COLO668 (cell line): Measurements from ENCODE around the gene RIN2.
"Not testable (repeated sequence)": the region's sequence is repeated elsewhere in the genome, so short reads cannot be mapped to it uniquely, and the experiment has no call there.

ENCODE experiments used
- DNase-seq: peaks from one replicate; lab custom pipeline; 2025; ENCODE audit not compliant: unreplicated experiment; lab: John Stamatoyannopoulos, UW

The RIN2 gene

DNA sequence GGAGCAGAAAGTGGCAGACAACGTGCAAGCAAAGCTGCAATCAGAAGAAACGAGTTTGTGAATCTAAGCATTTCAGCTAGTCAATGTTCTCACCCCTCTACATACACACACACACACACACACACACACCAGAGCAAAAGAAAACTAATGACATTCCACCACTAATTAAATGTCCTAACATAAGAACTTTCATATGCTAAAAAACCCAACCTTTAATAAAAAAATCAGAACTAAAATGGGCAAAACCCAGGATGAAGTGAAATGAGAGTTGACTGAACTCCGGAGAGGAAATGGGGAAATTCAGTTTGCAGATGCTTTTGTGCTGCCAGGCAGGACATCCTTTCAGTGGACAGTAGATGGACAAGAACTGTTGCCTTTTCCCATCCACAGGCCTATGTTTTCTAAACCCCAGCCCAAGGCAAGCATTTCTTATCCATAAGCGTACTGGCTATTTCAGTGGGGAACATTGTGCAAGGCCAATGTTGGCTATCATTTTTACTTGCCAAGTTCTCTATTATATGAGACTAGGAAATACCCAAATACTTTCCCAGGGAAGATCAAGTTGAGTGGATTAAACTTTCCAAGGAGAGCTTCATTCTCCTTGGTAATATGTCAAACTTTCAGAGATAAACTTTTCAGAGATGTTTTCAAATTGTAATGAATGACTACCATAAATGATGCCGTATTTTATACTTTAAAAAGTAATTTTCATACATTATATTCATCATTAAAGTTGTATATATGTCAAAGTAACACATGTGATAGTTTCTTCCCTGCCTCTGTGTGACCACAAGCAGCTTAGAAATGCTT, 27.3 kb downstream of the RIN2 start:
- DNase-seq, result no peak

GRCh38 chr20:19785983-19786285, 27.9 kb downstream of the RIN2 start:
- no peak for DNase-seq

DNA sequence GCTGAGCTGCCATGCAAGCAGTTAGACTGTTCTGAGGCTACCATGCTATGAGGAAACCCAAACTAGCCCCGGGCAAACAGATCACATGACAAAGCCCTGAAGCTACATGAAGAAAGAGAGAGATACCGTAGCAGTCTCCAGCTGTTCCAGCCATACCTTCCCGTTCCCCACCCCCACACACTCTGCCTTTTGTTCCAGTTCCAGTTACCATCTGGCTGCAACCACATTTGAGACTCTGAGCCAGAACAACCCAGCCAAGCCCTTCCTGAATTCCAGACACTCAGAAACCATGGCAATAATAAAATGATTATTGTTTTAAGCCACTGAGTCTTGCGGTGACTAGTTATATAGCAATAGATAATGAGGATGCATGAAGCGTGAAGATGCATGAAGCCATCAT, 28.3 kb downstream of the RIN2 start:
- DNase-seq, result peak; percentile 83

- DNase-seq, result no peak
These were observed 29.3 kb downstream of the RIN2 start for GRCh38 chr20:19787366-19787765.

GRCh38 chr20:19789009-19789408, 31.0 kb downstream of the RIN2 start:
- DNase-seq, result no peak

DNA sequence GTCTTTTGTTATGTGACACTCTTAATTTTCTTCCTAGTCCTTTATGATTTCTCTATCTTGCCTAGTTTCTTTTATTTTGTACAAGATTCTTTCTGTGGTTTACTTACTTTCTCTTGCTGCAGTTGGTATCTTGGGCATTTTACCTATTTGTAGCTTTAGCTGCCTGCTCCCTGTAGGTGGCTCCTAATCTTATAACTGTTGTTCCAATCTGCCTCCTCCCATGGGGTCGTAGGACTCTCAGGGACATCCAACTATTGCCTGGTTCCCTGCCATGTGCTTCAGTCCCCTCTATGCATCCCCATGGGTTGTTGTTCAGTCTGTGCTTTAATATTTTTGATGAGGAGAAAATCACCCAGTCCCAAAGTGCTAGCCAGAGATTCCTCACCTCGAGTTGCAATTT, 31.4 kb downstream of the RIN2 start:
- no peak for DNase-seq

DNA sequence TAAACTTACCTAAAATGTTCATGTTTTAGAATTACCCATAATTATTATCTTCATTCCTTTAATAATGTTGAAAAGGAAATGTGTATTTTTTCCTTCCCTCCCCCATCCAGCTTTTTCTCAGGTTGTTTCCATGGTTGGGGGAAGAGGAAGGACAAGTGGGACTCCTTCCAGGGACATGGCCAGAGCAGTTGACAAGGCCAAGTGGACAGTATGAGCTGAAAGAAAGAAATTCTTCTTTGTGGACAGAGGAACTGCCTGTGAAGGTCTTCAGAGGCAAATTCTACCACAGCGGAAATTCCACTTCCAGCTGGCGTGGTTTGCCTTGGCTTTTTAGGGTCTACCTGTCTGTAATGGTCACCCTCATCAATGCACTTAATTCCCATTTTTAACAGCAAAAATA, 33.8 kb downstream of the RIN2 start:
- DNase-seq, result no peak

DNA sequence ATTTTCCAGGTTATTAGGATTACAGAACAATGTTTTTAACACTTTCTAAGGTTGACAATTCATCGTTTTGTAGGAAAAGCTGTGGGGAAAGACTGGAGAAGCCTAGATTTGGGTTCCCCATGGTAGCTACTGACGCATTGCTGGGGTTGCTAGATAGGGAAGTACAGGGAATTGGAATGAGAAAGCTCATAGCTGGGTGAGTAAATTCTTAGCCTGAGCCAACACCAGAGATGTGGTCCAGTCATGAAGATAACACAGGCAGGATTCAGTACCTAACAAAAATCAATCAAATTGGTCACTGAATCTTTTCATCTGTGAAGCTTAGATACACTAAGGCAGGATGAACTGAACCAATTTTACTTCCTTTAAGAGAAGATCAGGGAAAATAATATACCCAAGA, 35.7 kb downstream of the RIN2 start:
- DNase-seq, result no peak

GRCh38 chr20:19794941-19795340, 36.9 kb downstream of the RIN2 start:
- DNase-seq, result no peak

GRCh38 chr20:19799325-19799724, 41.3 kb downstream of the RIN2 start:
- no peak for DNase-seq

- no peak for DNase-seq
These were observed 44.0 kb downstream of the RIN2 start for GRCh38 chr20:19802099-19802491.

DNA sequence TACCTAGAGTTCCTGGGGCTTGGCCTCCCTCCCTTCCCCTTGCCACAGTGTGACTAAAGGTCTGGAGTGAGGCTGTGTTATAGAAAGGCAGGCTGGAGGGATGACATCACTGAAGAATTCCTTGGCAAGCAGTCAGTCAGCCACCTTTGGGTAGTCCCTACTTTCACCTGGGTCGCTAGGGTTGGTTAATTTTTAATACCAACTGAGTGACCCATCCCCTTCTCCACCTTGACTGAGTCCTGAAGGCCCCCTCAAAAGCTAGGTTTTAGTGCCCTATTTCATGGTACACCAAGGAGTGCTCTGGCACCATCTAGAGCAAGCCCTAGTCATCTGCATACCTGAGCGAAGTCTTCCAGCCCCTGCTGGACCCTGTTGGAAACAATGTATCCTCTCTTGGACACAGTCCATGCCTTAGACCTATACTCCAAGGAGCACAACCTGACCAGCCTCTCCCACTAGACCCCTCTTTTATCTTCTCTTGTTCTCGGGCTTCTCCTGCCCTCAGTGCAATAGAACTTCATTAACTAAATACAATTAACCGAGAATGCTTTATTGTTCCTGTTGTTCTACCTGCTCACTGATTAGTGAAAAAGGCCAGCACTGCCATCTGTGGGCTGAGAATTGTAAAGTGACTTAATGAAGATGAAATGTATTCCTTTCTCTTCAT, 44.6 kb downstream of the RIN2 start:
- DNase-seq, result peak; percentile 41

- not testable (repeated sequence) for DNase-seq
These were observed 48.2 kb downstream of the RIN2 start for GRCh38 chr20:19806276-19806675.

DNA sequence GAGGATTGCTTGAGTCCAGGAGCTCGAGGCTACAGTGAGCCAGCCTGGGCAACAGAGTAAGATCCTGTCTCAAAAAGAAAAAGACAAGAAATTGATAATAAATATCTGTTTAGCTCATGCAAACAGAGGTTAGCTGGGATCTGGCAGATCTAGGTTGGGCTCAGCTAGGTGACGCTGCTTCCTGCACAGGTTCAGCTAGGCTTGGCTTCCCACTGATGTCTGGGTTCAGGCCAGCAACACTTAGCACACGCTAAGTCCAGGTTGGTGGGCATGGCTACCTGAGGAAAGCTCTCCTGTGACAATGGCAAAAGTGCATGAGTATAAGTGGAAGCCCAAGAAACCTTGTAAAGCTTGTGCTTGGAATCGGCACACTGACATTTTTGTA, 48.7 kb downstream of the RIN2 start:
- DNase-seq, result no peak

GRCh38 chr20:19807191-19807945, 49.3 kb downstream of the RIN2 start:
- DNase-seq, result no peak
